ENCODE data around the gene MYCBPAP. TPM values are rescaled to one million over a fixed set of nuclear protein-coding genes. Genes with fewer than 3 reads are reported as not detected.

Gene MYCBPAP
- total RNA-seq, 1 experiment from 2014 or later: 2.7 TPM

- Mint-ChIP-seq H3K36me3 (ENCODE audit: insufficient read depth, unreplicated experiment) (peaks cover 25% of the 10 kb centered on the region), H3K9me3 (ENCODE audit: unreplicated experiment) (no peaks in the 10 kb centered on the region), H3K4me1 (ENCODE audit: low read depth, unreplicated experiment) (peaks cover 43% of the 10 kb centered on the region), H3K27ac (ENCODE audit: unreplicated experiment) (peak within 1 kb of the TSS; percentile 72), H3K4me3 (ENCODE audit: unreplicated experiment) (peak within 1 kb of the TSS; percentile 80), H3K27me3 (ENCODE audit: insufficient read depth, unreplicated experiment) (no peaks in the 10 kb centered on the region)
- DNase-seq: peak; percentile 99
- Histone ChIP-seq H3K9me3 (no peaks in the 10 kb centered on the region), H3K27me3 (replicated peaks; ENCODE audit: control insufficient read depth, insufficient read depth, low read length) (no peaks in the 10 kb centered on the region), H3K4me1 (peaks cover 38% of the 10 kb centered on the region), H3K36me3 (ENCODE audit: control insufficient read depth, insufficient read depth, low read length) (peaks cover 8% of the 10 kb centered on the region), H3K4me3 (ENCODE audit: low read depth, low read length) (peak within 1 kb of the TSS; percentile 57)
- no TSS peak for BruUV-seq (replicated peaks)
- peak; percentile 100 for TF ChIP-seq CTCF (IDR thresholded peaks at IDR 0.05; ENCODE audit: insufficient read depth in 1 of 2, low read depth in 1 of 2, low read length in 1 of 2, severe bottlenecking in 1 of 2, unreplicated experiment in 1 of 2)
- ChIA-PET CTCF (interaction anchor here (0.6 to 5.6 kb wide), 10 partner anchors 8 to 236 kb away, joined by 3 to 272 read pairs (median 6); partner anchors contain the start of genes CACNA1G and RSAD1), POLR2A (interaction anchor here (0.5 kb wide), 1 partner anchor 137 kb away, joined by 4 read pairs; no protein-coding TSS in a partner anchor)
- intact Hi-C loops (cut with micrococcal nuclease; ENCODE audit: unreplicated experiment): loop anchor here (1.0 to 10.0 kb wide), 9 partner anchors 13 to 410 kb away; partner anchors contain the start of gene CACNA1G
Measured at GRCh38 chr17:50547035-50547735, 38.9 kb downstream of the MYCBPAP start, which contains the start of gene SPATA20. Gene SPATA20 (plus strand): TSS chr17:50547174. CDS start chr17:50547209, 35 bp downstream.

DNA sequence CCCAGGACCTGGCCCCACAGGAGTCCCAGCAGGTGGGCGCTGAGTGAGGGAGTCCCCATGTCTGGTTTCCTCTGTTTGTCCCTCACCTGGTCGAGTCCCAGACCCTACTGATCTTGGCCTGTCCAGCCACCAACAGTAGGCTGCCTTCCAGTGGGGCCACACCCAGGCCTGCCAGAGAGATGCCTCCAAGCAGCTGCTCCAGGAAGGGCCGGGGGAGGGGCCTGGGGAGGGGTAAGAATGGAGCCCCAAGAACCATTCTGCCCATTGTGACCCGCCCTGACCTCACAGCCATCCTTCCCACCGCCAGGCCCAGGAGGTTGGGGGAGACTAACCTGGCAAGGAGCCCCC is 39.5 kb downstream of the MYCBPAP start:
- H3K36me3 Mint-ChIP-seq (ENCODE audit: insufficient read depth, unreplicated experiment): peaks cover 25% of the 10 kb centered on the region
- Histone ChIP-seq H3K36me3 (ENCODE audit: control insufficient read depth, insufficient read depth, low read length) (peaks cover 8% of the 10 kb centered on the region), H3K4me1 (peaks cover 33% of the 10 kb centered on the region), H3K27me3 (replicated peaks; ENCODE audit: control insufficient read depth, insufficient read depth, low read length) (no peaks in the 10 kb centered on the region), H3K4me3 (ENCODE audit: low read depth, low read length) (peak overlapping the region; percentile 57), H3K9me3 (no peaks in the 10 kb centered on the region)
- peak in 1 of 2 experiments; percentile 74 for DNase-seq
- peak overlapping the region; percentile 72 for H3K27ac Mint-ChIP-seq (ENCODE audit: unreplicated experiment)
- peaks cover 41% of the 10 kb centered on the region for H3K4me1 Mint-ChIP-seq (ENCODE audit: low read depth, unreplicated experiment)
- ChIA-PET POLR2A (interaction anchor here (0.5 kb wide), 1 partner anchor 136 kb away, joined by 4 read pairs; no protein-coding TSS in a partner anchor), CTCF (interaction anchor here (0.6 to 5.6 kb wide), 9 partner anchors 12 to 227 kb away, joined by 3 to 272 read pairs (median 6); partner anchors contain the start of gene CACNA1G)
- no peaks in the 10 kb centered on the region for H3K27me3 Mint-ChIP-seq (ENCODE audit: insufficient read depth, unreplicated experiment)
- no peaks in the 10 kb centered on the region for H3K9me3 Mint-ChIP-seq (ENCODE audit: unreplicated experiment)
- intact Hi-C loops (cut with micrococcal nuclease; ENCODE audit: unreplicated experiment): loop anchor here (1.0 to 10.0 kb wide), 9 partner anchors 13 to 409 kb away; partner anchors contain the start of gene CACNA1G
- TF ChIP-seq CTCF (IDR thresholded peaks at IDR 0.05; ENCODE audit: insufficient read depth in 1 of 2, low read depth in 1 of 2, low read length in 1 of 2, severe bottlenecking in 1 of 2, unreplicated experiment in 1 of 2): no peak
- no TSS peak for BruUV-seq (replicated peaks)
- peak overlapping the region; percentile 80 for H3K4me3 Mint-ChIP-seq (ENCODE audit: unreplicated experiment)

- H3K4me3 ChIP-seq (ENCODE audit: low read depth, low read length): no peak overlapping the region
- Mint-ChIP-seq H3K4me3 (ENCODE audit: unreplicated experiment) (peak overlapping the region; percentile 80), H3K27me3 (ENCODE audit: insufficient read depth, unreplicated experiment) (no peaks in the 10 kb centered on the region), H3K4me1 (ENCODE audit: low read depth, unreplicated experiment) (peaks cover 30% of the 10 kb centered on the region), H3K36me3 (ENCODE audit: insufficient read depth, unreplicated experiment) (peaks cover 15% of the 10 kb centered on the region), H3K9me3 (ENCODE audit: unreplicated experiment) (no peaks in the 10 kb centered on the region), H3K27ac (ENCODE audit: unreplicated experiment) (no peak overlapping the region)
- intact Hi-C loops (cut with micrococcal nuclease; ENCODE audit: unreplicated experiment): loop anchor here (10.0 kb wide), 1 partner anchor 236 kb away; no protein-coding TSS in a partner anchor
- ChIA-PET CTCF (interaction anchor here (0.8 to 5.6 kb wide), 7 partner anchors 13 to 146 kb away, joined by 3 to 272 read pairs (median 10); partner anchors contain the start of gene CACNA1G), POLR2A (interaction anchor here (0.9 kb wide), 1 partner anchor 101 kb away, joined by 3 read pairs; no protein-coding TSS in a partner anchor)
- no peaks in the 10 kb centered on the region for H3K27me3 ChIP-seq (replicated peaks; ENCODE audit: control insufficient read depth, insufficient read depth, low read length)
- no peaks in the 10 kb centered on the region for H3K9me3 ChIP-seq
- no peak for TF ChIP-seq CTCF (IDR thresholded peaks at IDR 0.05; ENCODE audit: insufficient read depth in 1 of 2, low read depth in 1 of 2, low read length in 1 of 2, severe bottlenecking in 1 of 2, unreplicated experiment in 1 of 2)
- BruUV-seq (replicated peaks): no TSS peak
- H3K4me1 ChIP-seq: peaks cover 22% of the 10 kb centered on the region
- DNase-seq: no peak
- peaks cover 8% of the 10 kb centered on the region for H3K36me3 ChIP-seq (ENCODE audit: control insufficient read depth, insufficient read depth, low read length)
Measured at GRCh38 chr17:50548831-50549230, 40.6 kb downstream of the MYCBPAP start.
